RWPE1 (cell line): ENCODE data around the gene C1QL2.

Experiments used
- CTCF ChIA-PET: fragments of 350-600 bp; sonication (Branson Sonifier 250); formaldehyde crosslinking; extraction: SDS; loops from one replicate; lab custom pipeline; 2021; lab: Yijun Ruan, JAX
- POLR2A ChIA-PET: fragments of 400-600 bp; formaldehyde crosslinking; extraction: SDS; loops from one replicate; lab custom pipeline; 2020; ENCODE audit warnings: antibody characterized with exemption; ENCODE audit not compliant: low non-redundant PET; lab: Yijun Ruan, JAX
- DNase-seq: peaks from one replicate; pipeline ENCODE4 v3.0.0; 2012; ENCODE audit warnings: low spot score
- H3K27ac ChIP-seq: fragments of 450-650 bp; 2 replicates; pipeline ENCODE4 v1.5.1; 2017
- CTCF ChIP-seq: fragments of 450-650 bp; conservative IDR thresholded peaks from 2 replicates; pipeline ENCODE4 v1.5.1; 2017; ENCODE audit warnings: low read depth, mild to moderate bottlenecking

The C1QL2 gene

GRCh38 chr2:119201815-119202214, 43.3 kb upstream of the C1QL2 start:
- TF ChIP-seq CTCF, result no peak
- CTCF ChIA-PET, result no interaction called here
- POLR2A ChIA-PET, result no interaction called here
- no peak for DNase-seq
- H3K27ac ChIP-seq, result no peak overlapping the region

- ChIA-PET CTCF (interaction anchor here (1.0 to 1.2 kb wide), 2 partner anchors 93 to 316 kb away, joined by 3 read pairs; no protein-coding TSS in a partner anchor), POLR2A (no interaction called here)
- no peak for DNase-seq
- no peak for TF ChIP-seq CTCF
- H3K27ac ChIP-seq, result no peak overlapping the region
Observed at GRCh38 chr2:119198240-119198840, 39.8 kb upstream of the C1QL2 start.

- no peak for TF ChIP-seq CTCF
- CTCF ChIA-PET, result interaction anchor here (0.7 to 1.2 kb wide), 3 partner anchors 12 to 316 kb away, joined by 3 to 5 read pairs (median 3); no protein-coding TSS in a partner anchor
- POLR2A ChIA-PET, result no interaction called here
- no peak for DNase-seq
- H3K27ac ChIP-seq, result no peak overlapping the region
Observed at GRCh38 chr2:119197529-119198239, 39.1 kb upstream of the C1QL2 start.

- ChIA-PET POLR2A (no interaction called here), CTCF (interaction anchor here (0.7 to 1.2 kb wide), 3 partner anchors 12 to 386 kb away, joined by 3 to 5 read pairs (median 3); no protein-coding TSS in a partner anchor)
- no peak overlapping the region for H3K27ac ChIP-seq
- no peak for DNase-seq
- no peak for TF ChIP-seq CTCF
Observed at GRCh38 chr2:119197126-119197405, 38.5 kb upstream of the C1QL2 start.

GRCh38 chr2:119196301-119197125, 38.0 kb upstream of the C1QL2 start:
- POLR2A ChIA-PET, result no interaction called here
- H3K27ac ChIP-seq, result no peak overlapping the region

More at GRCh38 chr2:119196301-119197125, 38.0 kb upstream of the C1QL2 start:
- peak; percentile 46 for DNase-seq
- CTCF ChIA-PET, result interaction anchor here (0.7 to 1.2 kb wide), 2 partner anchors 95 to 387 kb away, joined by 3 read pairs; no protein-coding TSS in a partner anchor
- TF ChIP-seq CTCF, result no peak
